ENCODE data around the gene PUS3. TPM values are rescaled to one million over a fixed set of nuclear protein-coding genes. Genes with fewer than 3 reads are reported as not detected.

Gene PUS3
- total RNA-seq, 4 donors from 2014 or later: 9.2 to 11.9 (median 10.7) TPM

- Histone ChIP-seq H3K9me3 (no peaks in the 10 kb centered on the region), H3K36me3 (no peaks in the 10 kb centered on the region), H3K4me3 (no peak overlapping the region), H3K27ac (no peak overlapping the region), H3K4me1 (peaks cover 0 to 3% (median 0%) of the 10 kb centered on the region in 3 donors), H3K27me3 (no peaks in the 10 kb centered on the region)
- 61 to 85% methylated on average over 1 of the region's 1 CpG for WGBS, 2 donors
- intact Hi-C loops (cut with DNase I): no loop called here
- no peak for DNase-seq
- no peak for TF ChIP-seq CTCF (IDR thresholded peaks at IDR 0.05)
- TF ChIP-seq POLR2A (IDR thresholded peaks at IDR 0.05): no peak
Measured at GRCh38 chr11:125881291-125881690, 21.7 kb downstream of the PUS3 start.

DNA sequence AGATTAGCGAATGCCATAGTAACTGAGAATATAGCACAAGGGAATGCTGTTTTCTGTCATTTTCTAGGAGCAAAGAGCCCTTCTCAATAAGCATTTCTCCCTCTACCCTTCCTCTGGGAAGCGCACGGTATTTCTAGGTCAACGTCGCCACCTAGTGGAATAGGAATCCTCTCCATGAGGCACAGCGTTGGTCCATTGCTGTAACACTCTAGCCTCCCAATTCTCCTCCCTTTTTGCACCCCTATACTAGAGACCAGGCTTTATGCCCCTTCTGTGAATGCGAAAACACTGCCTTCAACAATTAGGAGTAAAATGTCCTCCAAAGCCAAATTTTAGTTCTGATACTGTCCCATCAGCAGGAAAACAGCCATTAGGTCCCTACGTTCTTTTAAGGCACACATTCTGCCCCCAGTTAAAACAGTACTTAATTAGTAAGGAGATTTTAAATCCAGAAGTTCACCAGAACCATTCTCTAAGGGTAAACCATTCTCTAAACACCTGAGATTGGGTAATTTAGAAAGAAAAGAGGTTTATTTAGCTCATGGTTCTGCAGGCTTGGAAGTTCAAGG, 28.4 kb downstream of the PUS3 start:
- H3K27ac ChIP-seq: no peak overlapping the region
- no peak overlapping the region for H3K4me3 ChIP-seq
- no peaks in the 10 kb centered on the region for H3K4me1 ChIP-seq
- WGBS, 2 donors: 11 to 14% methylated on average over 8 of the region's 8 CpGs
- H3K9me3 ChIP-seq: no peaks in the 10 kb centered on the region
- intact Hi-C loops (cut with DNase I): no loop called here
- no peaks in the 10 kb centered on the region for H3K27me3 ChIP-seq
- DNase-seq: no peak
- peak in 5 of 6 experiments; percentile 60 to 76 (median 66) for TF ChIP-seq CTCF (IDR thresholded peaks at IDR 0.05)
- TF ChIP-seq POLR2A (IDR thresholded peaks at IDR 0.05): no peak
- H3K36me3 ChIP-seq: no peaks in the 10 kb centered on the region

GRCh38 chr11:125873881-125874555, 29.0 kb downstream of the PUS3 start:
- intact Hi-C loops (cut with DNase I): no loop called here
- WGBS, 2 donors: 84 to 86% methylated on average over 10 to 20 of the region's 20 CpGs
- no peak overlapping the region for H3K4me3 ChIP-seq

DNA sequence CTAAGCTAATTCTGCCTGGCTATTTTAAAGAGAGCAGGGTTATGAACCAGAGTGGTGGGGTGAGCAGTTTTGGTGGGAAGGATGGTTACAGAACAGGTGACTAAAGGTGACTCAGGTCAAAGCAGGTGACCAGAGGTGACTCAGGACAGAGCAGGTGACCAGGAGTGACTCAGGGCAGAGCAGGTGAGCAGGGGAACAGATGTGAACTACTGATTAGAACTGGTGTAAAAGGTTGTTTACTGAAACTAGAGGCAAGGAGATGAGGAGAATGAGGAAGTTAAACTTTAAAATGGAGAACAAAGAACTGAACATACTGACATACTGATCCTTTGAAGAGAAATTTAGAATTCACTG, 30.9 kb downstream of the PUS3 start:
- H3K4me3 ChIP-seq: no peak overlapping the region
- TF ChIP-seq POLR2A (IDR thresholded peaks at IDR 0.05) (no peak), CTCF (IDR thresholded peaks at IDR 0.05) (no peak)
- H3K27ac ChIP-seq: no peak overlapping the region
- H3K27me3 ChIP-seq: no peaks in the 10 kb centered on the region
- DNase-seq: no peak
- intact Hi-C loops (cut with DNase I): no loop called here
- H3K4me1 ChIP-seq: no peaks in the 10 kb centered on the region
- H3K9me3 ChIP-seq: no peaks in the 10 kb centered on the region
- H3K36me3 ChIP-seq: no peaks in the 10 kb centered on the region

More at GRCh38 chr11:125873881-125874555, 29.0 kb downstream of the PUS3 start:
- no peak for DNase-seq
- Histone ChIP-seq H3K27me3 (no peaks in the 10 kb centered on the region), H3K36me3 (no peaks in the 10 kb centered on the region), H3K27ac (no peak overlapping the region), H3K4me1 (no peaks in the 10 kb centered on the region), H3K9me3 (no peaks in the 10 kb centered on the region)
- TF ChIP-seq CTCF (IDR thresholded peaks at IDR 0.05) (no peak), POLR2A (IDR thresholded peaks at IDR 0.05) (no peak)

DNA sequence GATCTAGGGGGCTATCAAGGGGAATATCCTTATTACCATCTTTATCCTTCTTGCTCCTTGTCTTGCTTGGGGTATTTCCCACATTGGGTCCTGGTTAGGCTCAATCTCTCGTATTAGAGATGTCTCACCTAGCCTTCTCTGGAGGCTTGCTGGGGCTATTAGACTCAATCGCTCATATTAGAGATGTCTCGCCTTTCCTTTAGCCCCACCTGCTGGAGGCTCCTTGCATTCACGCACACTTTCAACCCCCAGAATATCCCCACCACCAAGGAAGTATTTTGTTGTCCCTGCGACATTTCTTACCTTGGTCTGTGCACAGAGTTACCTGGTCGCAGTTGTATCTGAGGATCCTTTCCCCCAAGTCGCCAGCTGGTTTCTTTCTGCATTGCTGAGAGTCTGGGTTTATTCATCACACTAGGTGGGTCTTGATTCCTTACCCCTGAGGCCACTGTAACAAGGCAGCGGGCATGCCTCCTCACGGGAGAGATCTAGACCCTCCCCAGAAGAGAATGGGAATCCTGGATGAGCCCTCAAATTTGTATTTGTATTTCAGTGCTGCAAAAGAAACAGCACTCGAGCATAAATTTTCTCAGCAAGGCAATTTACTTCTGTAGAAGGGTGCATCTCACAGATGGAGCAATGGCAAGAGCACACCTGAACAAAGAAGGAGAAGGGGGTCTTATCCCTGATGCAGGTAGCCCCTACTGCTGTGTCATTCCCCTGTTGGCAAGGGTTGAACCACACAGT, 31.4 kb downstream of the PUS3 start:
- WGBS, 2 donors: 68 to 74% methylated on average over 9 to 10 of the region's 10 CpGs
- Histone ChIP-seq H3K36me3 (no peaks in the 10 kb centered on the region), H3K4me3 (no peak overlapping the region), H3K27me3 (no peaks in the 10 kb centered on the region), H3K27ac (no peak overlapping the region), H3K4me1 (no peaks in the 10 kb centered on the region), H3K9me3 (no peaks in the 10 kb centered on the region)
- DNase-seq: no peak
- TF ChIP-seq CTCF (IDR thresholded peaks at IDR 0.05) (peak in 3 of 6 experiments; percentile 20 to 44 (median 20)), POLR2A (IDR thresholded peaks at IDR 0.05) (no peak)
- intact Hi-C loops (cut with DNase I): no loop called here
